NCI-H510A (cell line): ENCODE data around the gene PDGFA.

ENCODE experiments used
- DNase-seq: peaks from one replicate; lab custom pipeline; 2025; lab: John Stamatoyannopoulos, UW

PDGFA gene

DNA sequence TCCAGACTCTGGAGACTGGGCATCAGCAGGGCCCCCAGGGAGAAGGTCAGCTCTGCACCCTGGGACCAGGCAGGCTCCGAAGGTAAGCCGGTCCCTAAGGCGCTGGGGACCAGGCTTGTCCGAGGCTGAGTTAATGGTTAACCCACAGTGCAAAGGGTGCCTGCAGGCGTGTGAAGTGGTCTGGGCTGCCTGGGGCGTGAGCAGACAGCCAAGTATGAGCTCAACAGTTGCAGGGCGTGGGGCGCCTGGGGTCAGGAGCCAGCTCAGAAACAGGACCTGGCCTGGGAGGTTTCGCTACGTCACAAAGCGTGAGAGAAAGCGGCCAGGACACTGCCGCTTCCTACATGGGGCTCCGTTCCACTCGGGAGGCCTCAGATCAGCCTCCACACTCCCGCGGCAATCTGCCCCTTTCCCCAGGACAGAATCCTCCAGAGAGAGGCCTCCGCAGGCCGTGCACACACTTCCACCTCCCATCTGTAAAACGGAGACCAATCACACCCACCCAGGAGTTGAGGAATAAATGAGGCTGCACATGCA is 16.0 kb downstream of the PDGFA start:
- DNase-seq: no peak

DNA sequence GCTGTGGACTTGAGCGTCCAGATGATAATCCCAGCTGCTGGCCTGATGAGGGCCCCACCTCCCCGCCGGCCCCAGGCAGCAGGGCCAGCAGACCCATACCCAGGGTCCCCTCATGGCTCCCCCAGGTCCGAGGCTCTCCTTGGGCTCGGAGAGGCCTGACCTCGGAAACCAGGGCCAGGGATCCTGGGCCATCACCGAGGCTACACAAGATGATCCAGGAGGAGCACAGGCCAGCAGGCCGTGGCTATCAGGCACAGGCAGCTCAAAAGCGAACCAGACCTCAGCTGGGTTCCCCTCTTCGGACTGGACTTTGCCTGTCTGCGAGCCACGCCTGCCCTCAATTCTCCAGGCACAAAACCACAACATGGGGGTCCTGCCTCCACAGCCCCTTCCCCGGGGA is 17.4 kb downstream of the PDGFA start:
- DNase-seq: no peak

DNA sequence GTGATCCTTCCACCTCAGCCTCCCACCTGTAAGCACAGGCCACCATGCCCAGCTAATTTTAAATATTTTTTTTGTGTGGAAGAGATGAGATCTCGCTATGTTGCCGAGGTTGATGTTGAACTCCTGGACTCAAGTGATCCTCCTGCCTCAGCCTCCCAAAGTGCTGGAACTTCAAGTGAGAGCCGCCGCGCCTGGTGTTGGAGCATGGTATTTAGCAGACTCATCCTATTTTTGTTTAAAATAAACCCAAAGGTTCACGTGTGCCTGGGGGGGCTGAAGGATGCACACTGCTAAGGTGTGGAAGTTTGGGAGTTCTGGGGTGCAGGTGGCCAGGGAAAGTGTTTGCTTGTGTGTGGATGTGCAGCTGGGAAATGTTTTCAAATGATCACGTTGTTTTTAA is 18.1 kb downstream of the PDGFA start:
- DNase-seq: no peak

DNA sequence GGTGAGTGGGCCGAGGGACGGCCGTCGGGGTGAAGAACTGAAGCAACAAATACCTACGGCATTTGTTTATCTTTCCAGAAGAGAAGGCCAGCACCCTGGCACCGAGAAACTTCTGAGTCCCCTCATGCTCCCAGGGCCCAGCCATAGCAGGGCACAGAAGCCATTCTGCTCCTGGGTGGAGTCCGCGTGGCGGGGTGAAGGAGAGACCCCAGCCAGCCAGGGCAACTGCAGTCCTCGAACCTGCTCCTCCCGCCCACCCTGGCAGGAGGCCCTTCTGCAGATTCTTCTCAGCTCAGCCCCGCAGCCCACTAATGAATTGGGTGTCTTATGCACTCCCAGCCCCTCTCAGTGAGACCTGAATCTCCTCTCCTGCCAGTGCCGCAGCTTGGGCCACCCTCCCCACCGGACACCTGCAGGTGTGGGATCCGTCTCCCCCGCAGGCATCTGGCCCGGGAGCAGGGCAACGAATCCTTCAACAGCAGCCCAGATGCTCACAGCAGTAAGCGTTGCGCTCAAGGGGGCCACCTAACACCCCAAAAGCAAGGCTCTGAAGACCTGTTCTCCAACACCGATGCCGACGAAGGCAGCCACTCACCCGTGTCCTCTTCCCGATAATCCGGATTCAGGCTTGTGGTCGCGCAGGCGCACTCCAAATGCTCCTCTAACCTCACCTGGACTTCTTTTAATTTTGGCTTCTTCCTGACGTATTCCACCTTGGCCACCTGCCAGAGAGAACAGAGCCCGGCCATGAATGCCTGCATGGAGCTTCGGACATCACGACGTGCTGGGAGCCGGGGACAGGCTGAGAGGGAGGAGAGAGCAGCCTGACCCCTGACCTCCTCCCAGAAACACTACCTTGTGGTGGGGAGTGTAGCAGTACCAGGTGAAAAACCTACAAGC is 18.9 kb downstream of the PDGFA start:
- no peak for DNase-seq

DNA sequence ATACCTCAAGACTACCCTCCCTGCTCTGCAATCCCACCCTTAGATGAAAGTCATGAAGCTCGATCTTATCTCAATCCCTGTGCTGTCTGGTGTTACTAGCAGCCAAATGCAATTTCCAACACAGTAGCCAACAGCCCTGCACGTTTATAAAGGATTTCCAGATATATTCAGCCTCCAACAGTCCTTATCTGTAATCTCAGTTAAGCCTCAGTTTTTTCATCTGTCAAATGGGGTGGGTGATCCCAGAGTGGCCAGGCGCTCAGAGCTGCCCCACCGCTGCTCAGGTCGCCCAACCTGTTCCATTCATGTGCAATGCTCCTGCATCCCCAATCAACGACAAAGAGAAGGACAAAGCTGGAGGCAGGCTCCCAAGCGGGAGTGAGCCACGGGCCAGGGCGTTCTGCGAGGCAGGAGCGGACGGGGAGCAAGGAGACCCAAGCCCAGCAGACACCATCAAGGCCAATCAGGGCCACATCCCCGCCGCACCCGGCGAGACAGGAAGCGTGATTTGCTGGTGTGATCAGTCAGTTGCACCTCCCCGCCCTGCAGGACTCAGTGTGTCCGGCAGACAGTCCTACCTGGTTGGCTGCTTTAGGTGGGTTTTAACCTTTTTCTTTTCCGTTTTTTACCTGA is 19.7 kb downstream of the PDGFA start:
- DNase-seq: no peak

DNA sequence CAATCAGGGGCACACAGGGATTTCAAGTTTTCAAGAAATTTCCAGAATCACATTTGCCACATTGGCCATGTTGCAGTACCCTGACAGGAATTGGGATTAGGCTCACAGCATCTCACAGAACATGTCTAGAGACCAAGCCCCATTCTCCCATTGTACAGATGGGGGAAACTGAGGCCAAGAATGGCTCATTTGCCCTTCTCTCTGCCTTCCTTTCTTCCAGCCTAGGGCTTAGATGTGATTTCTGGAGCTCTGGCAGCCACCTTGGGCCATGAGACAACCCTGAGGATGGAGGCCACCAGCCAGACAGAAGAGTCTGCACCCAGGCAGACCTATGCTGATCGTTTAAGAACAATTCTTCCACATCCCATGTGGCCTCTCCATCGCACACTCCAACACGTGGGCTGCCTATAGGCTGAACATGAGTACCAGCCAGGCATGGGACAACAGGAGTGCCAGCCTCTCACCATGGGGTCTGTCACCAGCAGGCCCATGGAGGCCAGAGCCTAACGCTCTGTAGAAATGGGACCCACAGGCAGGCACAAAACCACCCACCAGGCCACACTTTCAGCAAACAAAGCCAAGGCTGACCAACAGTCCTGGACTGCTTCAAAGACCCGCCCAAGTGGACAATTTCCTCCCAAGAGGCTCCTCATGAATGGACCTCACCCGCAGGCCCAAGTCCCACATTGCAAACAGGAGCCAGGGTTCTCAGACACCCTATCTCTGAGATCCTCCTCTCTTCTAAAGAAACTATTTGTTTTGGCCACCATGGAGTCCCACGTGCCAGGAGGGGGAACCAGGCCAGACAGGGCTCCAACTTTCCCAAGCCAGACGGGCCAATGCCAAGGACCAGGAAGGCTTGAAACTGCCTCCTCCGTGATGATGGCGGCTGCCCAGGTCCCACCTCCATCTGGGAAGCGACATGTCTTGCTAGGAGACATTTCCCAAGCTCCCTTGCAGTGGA is 20.7 kb downstream of the PDGFA start:
- DNase-seq: no peak

DNA sequence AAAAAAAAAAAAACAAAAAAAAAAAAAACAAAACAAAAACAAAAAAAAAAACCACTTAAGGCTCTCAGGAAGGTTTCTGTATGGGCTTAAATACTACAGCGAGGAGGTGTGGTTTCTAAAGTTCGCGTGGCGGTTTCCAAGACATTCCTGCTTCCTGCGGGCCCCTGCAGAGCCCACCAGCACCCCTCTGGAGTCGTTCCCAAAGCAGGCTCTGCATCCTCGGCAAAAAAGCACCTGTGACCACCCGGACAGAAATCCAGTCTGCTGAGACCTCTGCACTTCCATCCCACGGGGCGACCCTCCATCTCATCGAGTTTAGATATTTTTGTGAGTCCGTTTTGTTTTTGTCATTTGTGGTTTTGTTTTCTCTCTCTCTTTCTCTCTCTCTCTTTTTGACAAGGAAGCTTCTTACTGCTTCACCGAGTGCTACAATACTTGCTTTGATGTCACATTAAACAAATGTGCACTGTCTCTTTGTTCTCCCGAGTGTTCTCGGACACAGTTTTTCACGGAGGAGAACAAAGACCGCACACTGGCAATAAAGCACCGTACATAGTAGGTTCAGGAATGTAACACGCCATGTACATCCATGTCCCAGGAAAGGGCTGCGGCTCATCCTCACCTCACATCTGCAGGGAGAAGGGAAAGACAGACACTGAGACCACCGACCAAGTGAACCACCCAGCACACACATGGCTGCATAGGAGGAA is 21.5 kb downstream of the PDGFA start:
- no peak for DNase-seq

DNA sequence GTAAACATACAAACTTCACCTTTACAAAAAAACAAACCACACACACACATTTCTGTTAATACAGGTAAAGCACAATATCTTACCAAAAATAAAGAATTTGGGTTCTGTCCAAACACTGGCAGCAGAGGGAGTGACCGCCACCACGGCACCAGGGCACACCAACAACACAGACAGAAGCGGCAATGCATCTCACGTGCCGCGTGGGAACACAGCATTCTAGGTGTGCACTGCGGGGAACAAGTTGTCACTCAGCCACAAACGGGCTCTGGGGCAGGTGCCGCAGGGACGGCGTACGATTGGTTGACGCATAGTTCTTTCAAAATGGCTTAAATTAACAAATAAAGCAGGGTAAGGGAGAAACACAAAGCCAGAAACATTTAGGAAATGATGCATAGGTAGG is 22.3 kb downstream of the PDGFA start:
- no peak for DNase-seq

DNA sequence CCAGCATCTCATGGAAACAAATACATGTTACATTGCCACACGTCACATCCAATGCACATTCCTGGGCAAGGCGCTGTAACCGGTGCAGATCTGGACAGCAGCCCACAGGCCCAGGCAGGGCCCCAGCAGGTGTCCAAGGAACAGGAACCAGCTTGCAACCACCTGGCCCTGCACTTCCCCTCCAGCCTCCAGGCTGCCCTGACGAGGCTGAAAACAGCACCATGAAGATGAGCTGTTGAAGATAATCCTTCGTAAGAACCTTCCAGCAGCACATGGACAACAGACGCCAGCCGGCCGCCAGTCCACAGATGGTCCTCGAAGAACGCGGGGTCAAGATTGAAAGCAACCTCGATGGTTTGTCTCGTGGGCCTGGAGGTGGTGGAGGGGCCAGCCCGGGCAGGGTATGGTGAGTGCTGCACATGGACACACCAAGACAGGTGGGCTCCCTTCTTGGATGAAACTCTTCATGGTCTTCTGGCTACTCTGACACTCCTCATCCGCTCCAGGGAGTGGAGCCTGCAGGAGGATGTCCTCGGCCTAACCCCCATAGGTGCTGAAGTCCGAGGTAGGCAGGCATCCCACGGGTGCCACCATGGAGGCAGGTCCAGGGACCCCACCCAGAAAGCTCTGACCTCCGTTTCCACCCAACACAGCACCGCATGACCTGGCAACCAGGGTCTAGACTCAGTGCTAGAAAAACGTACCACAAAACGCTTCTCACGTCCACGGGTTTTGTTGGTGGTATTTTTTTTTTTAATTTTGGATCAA is 22.9 kb downstream of the PDGFA start:
- no peak for DNase-seq

DNA sequence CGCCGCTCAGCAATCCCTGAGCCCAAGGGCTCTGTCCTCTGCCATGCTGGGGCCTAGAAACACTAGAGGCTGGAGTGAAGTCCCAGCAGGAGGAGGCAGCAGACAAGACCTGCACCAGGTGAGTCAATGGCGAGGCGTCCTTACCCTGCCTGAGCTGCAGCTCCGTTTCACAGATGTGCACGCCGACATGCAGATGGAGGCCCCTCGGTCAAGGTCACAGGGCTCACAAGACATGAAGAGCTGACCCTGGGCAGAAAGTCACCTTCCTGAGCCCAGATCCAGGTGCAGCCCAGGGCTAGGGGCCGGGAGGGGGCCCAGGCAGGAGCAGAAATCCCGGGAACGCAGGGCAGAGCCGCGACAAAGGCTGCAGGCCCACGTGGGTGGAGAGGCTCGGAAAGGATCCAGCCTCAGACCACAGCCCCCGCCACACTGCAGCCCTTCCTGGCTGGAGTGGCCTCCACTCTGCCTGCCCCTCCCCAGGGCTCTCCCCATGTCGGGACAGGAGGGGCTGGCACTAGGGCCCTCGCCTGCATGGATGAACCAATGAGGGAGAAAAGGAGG is 23.8 kb downstream of the PDGFA start:
- no peak for DNase-seq

DNA sequence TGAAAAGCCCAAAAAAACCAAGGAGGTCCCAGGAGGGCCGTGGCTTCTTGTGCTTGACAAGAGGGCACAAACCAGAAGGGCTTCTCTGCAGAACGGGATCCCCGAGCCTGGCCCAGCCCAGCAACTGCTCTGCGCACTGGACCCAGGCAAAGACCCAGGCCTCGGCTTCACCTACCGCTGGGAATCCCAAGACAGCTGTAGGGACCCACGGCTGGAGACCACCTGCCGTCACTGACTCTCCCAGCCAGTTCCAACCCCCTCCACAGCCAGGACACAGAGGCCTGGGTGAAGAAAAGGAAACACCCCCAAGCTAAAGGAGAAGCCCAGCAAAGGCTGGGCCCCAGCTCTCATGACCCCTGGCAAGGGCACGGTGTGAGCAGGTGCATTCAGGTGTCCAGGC is 24.3 kb downstream of the PDGFA start:
- DNase-seq: no peak

DNA sequence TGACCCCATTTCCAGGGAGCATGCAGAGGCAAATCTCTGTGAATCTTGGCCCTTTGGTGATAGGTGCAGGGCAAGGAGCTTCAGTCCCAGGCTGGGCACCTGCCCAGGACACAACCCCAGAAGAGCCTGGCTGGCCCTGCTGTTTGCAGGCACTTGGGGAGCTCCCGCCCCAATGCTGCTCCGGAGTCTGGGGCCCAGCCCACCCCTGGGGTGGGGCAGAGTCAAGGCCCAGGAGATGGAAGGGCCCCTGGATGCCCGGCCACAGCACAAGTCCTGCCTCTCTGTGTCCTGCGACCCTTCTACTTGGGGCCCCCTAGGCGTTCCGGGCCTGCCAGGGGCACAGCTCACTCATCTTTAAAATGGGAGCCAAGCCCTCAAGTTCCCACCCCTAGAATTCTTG is 24.7 kb downstream of the PDGFA start:
- no peak for DNase-seq

DNA sequence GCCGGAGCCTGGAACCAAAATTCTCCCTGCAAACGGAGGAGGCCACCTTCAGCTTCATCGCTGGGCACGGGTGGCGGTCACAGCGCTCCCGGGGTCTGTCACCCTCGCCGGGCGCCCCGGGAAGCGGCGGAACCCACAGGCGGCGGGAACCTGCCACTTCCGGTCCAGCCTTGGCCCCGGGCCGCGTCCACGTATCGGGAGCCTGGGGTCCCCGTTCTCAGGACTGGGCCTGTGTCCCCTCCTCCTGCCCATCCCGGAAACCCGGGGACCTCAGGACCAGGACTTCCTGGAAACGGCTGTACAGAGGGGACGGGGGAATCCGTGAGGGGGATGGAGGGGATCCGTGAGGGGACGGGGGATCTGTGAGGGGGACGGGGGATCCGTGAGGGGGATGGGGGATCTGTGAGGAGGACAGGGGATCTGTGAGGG is 25.4 kb downstream of the PDGFA start:
- no peak for DNase-seq

DNA sequence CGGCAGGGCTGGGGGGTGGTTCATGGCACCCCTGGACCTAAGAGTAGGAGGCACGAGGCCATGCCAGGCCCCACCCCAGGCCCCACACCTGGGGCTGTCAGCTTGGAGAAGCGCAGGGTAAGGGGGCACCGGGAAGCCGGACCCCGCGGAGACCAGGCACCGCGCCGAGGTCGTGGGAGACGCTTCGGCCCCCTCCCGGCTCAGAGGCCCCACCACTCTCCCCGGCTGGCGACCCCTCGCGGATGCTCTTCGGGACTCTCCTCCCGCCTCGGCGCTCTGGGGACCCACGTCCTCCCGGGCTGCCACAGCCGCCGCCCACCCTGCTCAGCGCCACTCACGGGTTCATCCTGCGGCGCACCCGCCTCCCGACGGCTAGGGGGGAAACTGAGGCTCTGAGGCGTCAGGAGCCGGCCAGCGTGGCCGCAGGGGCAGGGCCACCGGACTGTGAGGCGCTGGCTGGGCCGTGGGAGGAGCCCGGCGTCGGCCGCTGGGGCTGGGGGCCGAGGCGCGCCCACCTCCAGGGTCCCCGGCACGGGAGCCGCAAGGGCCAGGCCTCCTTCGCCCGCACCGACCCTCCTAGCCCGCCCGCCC is 25.9 kb downstream of the PDGFA start:
- no peak for DNase-seq

DNA sequence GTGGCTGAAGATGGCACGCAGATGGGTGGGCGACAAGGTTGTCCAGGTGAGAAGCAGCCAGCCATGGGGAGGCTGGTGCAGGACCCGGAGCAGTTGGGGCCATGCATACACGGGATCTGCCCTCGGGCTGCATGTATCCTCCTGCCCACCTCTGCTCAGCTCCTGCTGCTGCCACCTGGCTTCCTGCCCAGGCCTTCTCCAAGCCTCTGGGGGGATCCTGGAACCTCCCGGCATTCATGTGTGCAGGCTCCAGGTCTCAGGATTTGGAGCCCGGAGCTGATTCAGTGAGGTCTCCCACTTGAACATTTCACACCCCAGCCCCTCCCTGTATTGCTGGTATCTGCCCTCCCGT is 27.0 kb downstream of the PDGFA start:
- no peak for DNase-seq

DNA sequence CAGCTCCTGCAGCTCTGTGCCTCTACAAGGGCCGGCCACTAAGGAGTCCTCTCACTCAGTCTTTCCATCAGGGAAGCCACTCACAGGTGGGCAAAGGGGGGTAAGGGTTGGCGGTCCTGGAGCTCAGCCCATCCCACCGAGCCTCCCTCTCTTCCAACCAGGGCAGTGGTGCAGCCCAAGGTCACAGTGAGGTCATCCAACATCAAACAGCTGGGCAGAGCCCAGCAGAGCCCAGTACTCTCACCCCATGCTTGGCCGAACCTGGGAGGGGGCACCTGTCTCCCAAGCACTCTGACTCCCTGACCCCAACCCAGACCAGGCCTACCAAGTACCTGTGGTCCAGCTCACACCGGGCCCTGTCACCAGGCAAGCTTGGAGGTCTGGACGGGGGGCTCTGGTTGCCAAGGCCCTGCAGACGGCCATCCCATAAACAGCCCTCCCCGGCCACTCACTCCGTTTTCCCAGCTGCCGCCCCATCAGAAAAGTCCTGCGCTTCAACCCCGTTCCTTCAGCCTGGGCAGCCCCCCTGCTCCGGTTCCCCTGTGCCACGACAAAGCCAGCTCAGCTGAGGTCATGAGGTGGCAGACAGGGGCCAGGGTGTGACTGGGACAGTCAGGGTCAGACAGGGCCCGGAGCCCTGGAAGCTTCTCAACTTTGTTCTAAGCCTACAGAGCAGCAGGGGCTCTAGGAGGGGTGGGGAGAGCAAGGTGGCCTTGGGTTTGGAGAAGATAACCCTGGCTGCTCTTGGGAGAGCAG is 27.5 kb downstream of the PDGFA start:
- no peak for DNase-seq

DNA sequence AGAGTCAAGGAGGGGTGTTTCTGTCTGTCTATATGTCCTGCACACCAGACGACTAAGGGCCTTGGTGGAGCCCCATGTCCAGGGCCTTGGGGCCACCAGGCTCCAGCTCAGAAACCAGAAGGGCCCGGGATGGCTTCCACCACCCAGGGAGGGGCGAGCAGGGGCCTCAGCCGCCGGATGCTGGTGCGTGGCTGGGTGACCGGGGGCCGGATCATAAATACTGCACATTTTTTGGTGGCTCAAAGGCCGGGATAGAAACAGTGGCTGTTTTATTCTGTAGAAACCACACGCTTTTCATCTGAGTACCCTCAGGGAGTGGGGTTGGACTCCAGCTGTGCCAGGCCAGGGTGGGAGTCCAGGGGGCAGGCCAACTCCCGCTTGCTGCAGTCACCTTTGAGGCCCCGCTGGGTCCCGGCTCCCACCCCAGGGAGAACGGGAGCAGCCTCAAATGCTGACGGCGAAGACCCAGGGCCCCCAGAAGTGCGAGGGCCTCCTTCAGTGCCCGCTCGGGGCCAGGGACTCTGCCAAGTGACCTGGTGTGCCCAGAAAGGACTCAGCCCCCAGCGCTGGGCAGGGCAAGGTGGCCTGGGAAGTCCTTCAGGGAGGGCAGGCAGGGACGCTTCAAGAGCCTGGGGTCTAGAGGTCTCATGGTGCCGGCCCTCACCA is 28.2 kb downstream of the PDGFA start:
- no peak for DNase-seq

DNA sequence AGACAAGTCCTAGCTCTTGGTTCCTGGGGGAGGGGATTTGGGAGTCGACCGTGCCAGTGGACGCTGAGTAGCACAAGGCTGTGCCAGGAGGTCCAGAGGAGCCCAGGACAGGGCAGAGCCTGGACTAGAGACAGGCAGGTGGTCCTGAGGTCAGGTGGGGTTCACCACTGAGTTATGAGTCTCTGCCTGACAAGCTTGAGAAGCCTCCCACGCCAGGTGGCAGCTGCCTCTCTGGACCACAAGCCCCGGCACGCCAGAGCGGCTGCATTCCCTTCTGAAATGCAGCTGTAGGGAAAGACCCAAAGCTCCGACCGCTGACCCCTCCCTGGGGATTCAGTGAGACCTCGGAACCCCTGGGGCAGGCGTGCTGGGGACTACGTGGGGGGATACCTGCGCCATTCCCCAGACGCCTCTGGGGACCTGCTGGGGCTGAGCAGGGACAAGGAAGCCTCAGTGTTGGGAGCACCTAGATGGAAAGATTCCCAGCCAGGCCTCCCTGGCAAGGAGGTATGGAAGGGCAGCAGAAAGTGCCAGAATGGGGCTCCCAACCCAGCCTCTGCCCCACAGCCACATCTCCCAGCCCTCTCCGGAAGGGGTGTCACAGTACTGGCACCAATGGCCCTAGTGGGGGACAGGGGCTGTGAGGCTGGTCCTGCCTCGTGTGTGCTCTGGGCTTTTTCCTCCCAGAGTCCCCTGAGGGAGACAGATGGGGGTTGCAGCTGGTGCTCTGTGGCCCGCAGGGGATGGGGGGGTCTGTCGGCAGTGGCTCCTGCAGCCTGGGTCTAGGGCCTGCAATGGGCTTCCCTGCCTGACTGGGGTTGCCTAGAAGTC is 29.0 kb downstream of the PDGFA start:
- DNase-seq: no peak
